Eye (tissue), 1 donor: ENCODE results near the gene SEC24C.
A peak's percentile ranks its signal among the peaks of the same experiment; 100 is the strongest.
"Not testable (repeated sequence)": the region's sequence is repeated elsewhere in the genome, so short reads cannot be mapped to it uniquely, and the experiment has no call there.

Experiments used
- DNase-seq: peaks from one replicate; pipeline ENCODE4 v3.0.0-alpha.2; 2015

SEC24C gene

GRCh38 chr10:73743905-73744663, at the start of gene SEC24C:
Gene SEC24C (plus strand): TSS chr10:73744372. CDS start chr10:73746833, 2,461 bp downstream.
- peak; percentile 99 for DNase-seq

GRCh38 chr10:73695302-73695701, 48.9 kb upstream of the SEC24C start:
- DNase-seq = not testable (repeated sequence)

GRCh38 chr10:73697675-73698159, 46.5 kb upstream of the SEC24C start, which contains the start of gene AGAP5:
Gene AGAP5 (minus strand): TSS chr10:73698109. CDS start chr10:73697755, 354 bp downstream.
- DNase-seq = not testable (repeated sequence)

DNA sequence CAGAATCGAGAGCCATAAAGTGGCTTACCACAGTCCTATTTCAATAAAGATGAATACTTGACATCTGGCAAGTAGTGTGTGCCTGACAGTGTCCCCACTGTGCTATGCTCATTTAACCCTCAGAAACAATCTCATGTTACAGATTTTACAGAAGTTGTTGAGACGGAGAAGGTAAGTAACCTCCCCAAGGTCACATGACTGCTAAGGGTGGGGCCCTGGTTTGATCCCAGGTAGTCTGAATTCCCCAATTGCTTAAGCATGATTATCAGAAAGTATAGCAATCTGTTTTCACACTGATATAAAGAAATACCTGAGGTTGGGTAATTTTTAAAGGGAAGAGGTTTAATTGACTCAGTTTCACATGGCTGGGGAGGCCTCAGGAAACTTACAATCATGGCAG, 45.4 kb upstream of the SEC24C start:
- DNase-seq = not testable (repeated sequence)

- not testable (repeated sequence) for DNase-seq
These were observed 40.2 kb upstream of the SEC24C start for GRCh38 chr10:73703924-73704323.

DNA sequence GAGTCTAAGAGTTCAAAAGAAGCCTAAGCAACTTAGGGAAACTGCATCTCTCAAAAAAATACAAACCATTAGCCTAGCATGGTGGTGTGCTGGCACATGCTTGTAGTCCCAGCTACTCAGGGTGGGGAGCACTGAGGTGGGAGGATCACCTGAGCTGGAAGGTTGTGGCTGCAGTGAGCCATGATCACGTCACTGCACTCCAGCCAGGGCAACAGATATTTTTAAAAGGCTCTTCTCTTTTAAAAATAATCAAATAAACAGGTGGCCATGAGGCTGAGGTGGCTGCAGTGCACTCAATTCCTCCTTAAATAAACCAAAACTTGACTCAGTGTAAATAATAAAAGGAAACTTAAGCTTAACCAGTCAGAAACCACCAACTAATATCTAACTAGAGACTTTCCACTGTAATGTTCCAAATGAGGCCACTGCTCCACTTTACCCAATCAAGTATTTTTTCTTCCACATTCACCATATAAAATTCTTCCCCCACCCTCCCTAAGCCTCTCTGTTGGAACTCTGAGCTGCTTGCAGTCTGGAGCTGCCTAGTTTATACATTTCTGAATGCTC, 38.6 kb upstream of the SEC24C start:
- DNase-seq = not testable (repeated sequence)

DNA sequence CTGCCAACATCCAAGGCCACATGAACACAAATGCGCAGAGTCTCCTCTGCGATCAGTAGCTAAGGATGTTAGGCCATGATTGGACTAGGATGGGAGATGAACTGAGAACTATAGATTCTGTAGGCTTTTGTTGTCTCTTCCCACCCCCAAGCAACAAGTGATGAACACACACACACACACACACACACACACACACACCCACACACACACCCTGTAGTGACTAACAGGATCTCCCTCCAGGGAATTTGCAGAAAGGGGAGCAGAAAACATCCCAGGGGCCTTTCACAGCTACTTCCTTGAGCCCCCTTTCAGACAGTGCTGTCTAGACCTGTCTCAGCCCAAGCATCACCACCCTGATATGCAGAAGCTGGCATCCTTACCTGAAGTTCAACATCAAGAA, 37.7 kb upstream of the SEC24C start:
- not testable (repeated sequence) for DNase-seq

DNA sequence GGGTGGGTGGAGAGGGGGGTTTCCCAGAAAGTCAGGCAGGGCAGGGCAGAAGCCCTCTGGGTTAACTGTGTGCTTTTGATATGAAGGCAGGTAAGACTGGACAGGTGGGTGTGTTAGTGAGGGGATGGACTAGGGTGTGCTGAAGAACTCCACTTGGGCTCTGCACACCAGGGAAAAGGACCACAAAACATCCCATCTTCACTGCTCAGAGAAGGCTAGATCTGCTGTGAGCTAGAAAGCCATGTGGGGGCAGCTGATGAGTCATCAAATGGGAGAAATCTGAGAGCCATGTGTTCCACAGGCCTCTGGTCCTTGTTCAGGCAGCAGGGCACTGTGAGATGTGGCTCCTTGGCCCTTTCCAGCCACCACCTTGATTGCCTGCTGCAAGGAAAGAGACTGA, 36.5 kb upstream of the SEC24C start:
- not testable (repeated sequence) for DNase-seq

- DNase-seq = not testable (repeated sequence)
These were observed 36.0 kb upstream of the SEC24C start for GRCh38 chr10:73708122-73708521.

GRCh38 chr10:73711683-73712082, 32.5 kb upstream of the SEC24C start:
- DNase-seq = not testable (repeated sequence)

GRCh38 chr10:73713912-73714311, 30.3 kb upstream of the SEC24C start:
- not testable (repeated sequence) for DNase-seq

DNA sequence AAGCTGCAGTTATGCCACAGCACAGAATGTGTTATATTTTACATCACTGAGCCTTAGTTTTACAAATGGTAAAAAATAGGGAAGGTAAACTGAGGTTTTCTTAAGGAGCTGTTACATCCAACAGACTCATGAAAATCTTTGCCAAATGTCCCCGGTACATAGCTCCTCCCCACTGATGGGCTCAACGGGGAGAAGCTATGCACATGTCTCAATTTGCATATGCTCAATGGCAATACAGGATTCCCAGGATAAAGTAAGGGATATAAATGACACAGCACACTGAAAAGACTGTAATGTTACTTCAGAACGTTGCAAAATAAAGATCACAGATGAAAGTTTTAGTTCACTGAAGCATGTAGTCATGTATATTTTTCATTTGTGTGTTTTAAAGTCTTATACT, 29.7 kb upstream of the SEC24C start:
- DNase-seq = not testable (repeated sequence)

GRCh38 chr10:73715179-73716156, 28.7 kb upstream of the SEC24C start:
- not testable (repeated sequence) for DNase-seq

DNA sequence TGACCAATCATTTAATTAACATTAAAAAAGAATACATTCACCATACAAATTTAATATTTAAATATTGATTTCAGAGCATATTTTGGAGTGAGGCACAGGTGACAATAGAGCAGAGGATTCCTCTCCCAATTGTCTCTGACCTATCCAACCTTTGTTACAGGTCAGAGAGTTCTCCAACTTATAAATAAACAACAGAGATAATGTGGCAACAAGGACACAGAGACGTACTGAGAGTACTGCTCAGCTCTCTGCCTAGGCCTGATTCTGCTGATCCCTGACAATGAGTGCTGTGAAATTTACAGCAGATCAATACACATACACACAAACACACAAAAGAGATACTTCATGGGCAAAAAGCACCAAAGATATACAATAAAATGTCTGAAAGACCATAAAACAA, 27.9 kb upstream of the SEC24C start:
- DNase-seq = no peak

DNA sequence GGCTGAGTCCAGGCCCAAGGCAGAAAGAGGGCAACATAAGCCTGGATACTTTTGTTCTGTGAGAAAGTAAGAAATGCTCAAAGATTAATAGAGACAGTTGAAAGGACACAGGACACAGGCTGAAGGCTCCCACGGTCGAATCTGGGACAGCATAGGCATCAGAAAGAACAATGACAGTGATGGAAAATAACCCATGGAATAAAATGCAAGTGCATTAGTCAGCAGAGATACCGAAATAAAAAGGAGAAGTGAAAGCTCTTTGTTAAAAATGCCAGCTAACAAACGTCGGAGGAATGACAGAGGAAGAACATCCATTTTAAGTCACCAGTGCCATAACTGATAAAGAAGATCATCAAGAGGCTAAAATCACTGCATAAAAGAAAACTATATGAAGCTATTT, 26.6 kb upstream of the SEC24C start:
- DNase-seq = no peak

DNA sequence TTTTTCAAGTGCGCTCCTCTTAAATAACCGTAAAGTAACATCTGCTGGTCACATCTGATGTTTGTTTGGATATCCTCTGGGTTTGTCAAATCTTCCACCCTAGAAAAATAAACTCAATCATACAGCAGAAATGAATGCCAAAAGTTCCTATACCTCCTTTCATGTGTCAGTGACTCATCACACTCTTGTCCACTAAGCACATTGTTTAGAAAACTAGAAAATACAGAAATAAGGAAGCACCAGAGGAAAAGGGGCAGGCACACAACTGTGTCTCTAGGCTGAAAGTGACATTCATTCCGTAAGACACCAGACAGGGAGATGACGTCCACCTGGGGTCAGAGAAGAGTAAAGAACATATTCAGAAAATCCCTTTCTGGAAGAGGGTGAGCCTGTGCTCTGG, 23.6 kb upstream of the SEC24C start:
- DNase-seq = not testable (repeated sequence)

DNA sequence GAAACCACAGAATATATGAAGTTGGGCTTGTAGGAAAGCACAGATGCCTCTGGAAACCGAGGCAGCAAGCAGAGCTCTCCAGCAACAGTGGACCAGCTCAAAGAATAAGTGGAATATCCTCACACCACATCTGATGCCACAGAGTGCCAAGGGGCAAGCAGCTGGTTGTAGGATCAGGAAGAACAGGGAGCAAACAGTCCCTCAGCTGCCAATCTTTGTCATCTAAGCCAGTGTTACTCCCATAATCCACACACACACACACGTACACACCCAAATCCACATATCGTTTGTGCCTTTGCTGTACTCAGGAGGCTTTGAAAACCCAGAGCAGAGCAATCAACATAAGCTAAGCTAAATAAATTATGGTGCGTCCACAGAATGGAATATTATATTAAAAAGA, 20.7 kb upstream of the SEC24C start:
- DNase-seq = no peak

GRCh38 chr10:73729781-73730152, 14.4 kb upstream of the SEC24C start:
- DNase-seq = peak; percentile 23

DNA sequence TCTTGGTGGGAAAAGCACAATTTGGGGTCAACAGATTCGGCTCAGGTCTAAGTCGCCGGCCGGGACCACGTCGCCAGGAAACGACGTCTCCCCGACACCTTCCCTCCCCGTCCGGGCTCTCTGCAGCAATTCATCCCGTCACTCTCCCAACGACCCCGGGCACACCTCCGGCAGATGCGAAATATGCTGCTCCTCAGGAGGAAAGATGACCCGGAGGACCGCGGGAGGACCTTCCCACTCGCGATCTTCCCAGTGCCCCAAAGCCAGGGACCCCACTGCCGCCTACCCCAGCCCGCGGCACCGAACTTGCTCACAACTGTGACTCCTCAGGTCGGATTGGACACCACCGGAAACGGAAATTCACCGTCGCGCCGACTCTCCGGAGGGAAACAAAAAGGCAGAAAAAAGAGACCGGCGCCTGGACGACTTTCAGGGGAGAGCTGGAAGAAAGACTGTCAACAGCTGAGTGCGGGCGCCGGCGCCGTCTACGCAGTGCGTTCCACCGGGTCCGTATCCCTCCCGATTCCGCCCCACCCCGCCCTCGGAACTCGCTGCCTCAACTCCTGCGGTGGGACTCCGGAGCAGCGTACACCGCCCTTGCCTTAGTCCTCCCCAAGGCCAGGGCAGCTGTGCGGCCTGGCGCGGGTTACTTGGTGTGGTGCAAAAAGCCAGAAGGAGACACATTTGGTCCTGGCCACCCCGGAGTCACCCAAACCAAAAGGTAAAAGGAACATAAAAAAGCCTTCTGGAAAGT, 13.8 kb upstream of the SEC24C start:
- peak; percentile 98 for DNase-seq

DNA sequence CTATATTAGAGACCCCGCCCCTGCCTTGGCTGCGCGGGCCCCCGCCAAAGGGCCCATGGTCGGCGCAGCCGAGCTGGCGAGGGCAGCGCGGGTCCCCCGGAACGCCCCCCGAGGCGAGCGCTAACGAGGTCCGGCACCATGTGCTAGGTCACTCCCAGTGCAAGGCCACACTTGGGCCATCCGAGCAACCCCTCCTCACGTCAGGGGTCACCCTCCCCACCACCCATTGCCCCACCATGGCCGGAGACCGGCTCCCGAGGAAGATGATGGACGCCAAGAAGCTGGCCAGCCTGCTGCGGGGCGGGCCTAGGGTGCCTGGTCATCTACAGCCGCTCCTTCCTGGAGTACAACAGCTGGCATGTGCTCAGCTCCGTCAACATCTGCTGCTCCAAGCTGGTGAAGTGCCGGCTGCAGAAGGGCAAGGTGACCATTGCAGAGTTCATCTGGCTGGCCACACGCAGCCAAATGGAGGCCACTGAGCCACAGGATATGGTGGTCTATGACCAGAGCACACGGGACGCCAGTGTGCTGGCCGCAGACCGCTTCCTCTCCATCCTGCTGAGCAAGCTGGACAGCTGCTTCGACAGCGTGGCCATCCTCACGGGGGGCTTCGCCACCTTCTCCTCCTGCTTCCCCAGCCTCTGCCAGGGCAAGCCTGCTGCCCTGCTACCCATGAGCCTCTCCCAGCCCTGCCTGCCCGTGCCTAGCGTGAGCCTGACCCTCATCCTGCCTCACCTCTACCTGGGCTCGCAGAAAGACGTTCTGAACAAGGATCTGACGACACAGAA, 12.4 kb upstream of the SEC24C start:
- DNase-seq = no peak

DNA sequence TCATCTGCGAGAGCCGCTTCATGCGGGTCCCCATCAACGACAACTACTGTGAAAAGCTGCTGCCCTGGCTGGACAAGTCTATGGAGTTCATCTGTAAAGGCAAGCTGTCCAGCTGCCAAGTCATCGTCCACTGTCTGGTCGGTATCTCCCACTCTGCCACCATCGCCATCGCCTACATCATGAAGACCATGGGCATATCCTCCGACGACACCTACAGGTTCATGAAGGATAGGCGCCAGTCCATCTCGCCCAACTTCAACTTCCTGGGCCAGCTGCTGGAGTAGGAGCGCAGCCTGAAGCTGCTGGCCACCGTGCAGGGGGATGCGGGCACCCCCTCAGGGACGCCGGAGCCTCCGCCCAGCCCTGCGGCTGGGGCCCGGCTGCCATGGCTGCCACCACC, 11.7 kb upstream of the SEC24C start:
- no peak for DNase-seq
